Kasumi-1 (cell line): ENCODE measurements around the gene KRTAP10-7.
"Not testable (repeated sequence)": the region's sequence is repeated elsewhere in the genome, so short reads cannot be mapped to it uniquely, and the experiment has no call there.

Experiments
- DNase-seq, 2 experiments: peaks; one replicate each; lab custom pipeline; 2025; lab: John Stamatoyannopoulos, UW

KRTAP10-7 gene

DNA sequence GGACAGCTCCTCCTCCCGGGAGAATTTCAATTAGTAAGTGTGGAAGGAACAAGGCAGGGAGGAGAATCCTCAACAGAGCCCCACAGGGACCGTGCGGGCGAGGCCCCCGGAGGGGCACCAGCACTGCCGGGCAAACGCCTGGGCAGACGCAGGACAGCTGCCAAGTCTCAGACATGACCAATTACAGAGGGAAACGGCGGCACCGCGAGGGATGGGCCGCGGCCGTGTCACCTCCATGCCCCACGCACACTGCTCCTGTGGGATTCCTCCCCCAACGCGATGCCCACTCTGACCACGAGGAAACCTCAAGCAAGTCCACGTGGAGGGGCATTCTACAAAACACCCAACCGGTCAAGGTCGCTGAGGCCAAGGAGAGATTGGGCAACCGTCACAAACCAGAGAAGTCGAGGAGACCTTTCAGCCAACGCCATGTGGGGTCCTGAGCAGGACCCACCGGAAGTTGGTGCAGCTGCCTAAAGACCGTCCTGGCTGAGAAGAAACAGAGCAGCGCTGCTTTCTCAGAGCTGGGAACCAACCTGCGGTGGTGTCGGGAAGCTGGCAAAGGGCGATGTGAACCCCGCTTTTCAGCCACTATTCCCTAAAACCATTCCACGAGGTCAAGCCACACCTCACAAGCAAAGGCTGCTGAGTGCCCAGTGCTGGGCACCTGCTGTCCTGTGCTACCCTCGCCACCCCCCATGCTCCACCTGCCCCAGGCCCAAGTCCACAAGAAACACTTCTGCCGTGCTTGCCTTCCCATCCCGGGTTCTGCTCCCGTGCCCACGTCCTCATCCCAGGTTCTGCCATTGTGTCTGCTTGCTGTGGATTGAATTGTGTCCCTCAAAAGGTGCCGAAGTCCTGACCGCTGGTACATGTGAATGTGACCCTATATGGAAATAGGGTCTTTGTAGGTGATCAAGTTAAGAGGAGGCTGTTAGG is 28.3 kb upstream of the KRTAP10-7 start:
- no peak for DNase-seq

DNA sequence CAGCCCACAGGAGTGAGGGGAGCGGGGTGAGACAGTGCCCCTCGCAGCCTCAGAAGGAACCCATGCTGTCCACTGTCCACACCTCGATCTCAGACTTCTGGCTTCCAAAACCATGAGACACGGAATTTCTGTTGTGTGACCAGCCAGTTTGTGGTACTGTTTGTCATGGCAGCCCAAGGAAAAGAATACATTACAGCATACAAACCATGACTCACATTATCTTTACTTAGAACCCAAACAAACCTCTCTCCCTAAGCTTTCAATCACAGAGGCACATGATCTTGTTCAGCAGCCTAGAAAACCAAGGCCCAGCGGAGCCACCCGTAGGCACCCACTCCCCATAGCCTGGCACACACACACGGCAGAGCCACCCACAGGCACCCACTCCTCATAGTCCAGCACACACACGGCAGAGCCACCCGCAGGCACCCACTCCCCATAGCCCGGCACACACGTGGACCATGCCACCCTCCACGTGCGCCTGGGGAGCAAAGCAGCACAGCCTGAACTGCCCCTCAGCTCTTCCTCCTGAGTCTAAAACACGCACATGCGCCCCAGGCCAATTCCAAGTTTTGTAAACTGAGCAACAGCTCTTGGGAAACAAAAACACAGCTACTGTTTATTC is 27.3 kb upstream of the KRTAP10-7 start:
- DNase-seq, result no peak

DNA sequence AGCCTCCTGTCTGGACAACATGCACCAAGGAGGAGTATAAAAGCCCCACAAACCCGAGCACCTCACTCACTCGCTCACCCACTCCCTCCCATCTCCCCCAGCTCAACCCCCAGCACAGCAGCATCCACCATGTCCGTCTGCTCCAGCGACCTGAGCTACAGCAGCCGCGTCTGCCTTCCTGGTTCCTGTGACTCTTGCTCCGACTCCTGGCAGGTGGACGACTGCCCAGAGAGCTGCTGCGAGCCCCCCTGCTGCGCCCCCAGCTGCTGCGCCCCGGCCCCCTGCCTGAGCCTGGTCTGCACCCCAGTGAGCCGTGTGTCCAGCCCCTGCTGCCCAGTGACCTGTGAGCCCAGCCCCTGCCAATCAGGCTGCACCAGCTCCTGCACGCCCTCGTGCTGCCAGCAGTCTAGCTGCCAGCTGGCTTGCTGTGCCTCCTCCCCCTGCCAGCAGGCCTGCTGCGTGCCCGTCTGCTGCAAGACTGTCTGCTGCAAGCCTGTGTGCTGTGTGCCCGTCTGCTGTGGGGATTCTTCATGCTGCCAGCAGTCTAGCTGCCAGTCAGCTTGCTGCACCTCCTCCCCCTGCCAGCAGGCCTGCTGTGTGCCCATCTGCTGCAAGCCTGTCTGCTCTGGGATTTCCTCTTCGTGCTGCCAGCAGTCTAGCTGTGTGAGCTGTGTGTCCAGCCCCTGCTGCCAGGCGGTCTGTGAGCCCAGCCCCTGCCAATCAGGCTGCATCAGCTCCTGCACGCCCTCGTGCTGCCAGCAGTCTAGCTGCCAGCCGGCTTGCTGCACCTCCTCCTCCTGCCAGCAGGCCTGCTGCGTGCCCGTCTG is 26.6 kb upstream of the KRTAP10-7 start, which contains the start of gene KRTAP10-4:
Gene KRTAP10-4, plus strand, starts transcription at position 100 of the 827 bp plus-strand sequence. Its CDS starts 30 bp downstream, at position 130.
- DNase-seq, result not testable (repeated sequence)

DNA sequence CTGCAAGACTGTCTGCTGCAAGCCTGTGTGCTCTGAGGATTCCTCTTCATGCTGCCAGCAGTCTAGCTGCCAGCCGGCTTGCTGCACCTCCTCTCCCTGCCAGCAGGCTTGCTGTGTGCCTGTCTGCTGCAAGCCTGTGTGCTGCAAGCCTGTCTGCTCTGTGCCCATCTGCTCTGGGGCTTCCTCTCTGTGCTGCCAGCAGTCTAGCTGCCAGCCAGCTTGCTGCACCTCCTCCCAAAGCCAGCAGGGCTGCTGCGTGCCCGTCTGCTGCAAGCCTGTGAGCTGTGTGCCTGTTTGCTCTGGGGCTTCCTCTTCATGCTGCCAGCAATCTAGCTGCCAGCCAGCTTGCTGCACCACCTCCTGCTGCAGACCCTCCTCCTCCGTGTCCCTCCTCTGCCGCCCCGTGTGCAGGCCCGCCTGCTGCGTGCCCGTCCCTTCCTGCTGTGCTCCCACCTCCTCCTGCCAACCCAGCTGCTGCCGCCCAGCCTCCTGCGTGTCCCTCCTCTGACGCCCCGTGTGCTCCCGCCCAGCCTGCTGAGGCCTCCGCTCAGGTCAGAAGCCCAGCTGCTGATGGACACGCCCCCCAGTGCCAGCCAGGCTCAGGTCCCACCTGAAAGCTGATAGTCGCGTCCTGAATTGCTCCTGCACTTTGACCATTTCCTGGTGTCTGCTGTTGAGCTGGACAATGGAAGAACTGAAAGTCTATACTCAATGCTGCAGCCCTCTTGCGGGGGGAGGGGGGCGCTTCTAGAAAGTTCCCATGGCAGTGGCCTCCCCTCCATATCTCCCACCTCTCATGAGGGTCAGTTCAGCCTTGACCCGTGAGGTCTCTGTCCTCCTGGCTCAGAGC is 25.7 kb upstream of the KRTAP10-7 start:
- DNase-seq, result no peak

DNA sequence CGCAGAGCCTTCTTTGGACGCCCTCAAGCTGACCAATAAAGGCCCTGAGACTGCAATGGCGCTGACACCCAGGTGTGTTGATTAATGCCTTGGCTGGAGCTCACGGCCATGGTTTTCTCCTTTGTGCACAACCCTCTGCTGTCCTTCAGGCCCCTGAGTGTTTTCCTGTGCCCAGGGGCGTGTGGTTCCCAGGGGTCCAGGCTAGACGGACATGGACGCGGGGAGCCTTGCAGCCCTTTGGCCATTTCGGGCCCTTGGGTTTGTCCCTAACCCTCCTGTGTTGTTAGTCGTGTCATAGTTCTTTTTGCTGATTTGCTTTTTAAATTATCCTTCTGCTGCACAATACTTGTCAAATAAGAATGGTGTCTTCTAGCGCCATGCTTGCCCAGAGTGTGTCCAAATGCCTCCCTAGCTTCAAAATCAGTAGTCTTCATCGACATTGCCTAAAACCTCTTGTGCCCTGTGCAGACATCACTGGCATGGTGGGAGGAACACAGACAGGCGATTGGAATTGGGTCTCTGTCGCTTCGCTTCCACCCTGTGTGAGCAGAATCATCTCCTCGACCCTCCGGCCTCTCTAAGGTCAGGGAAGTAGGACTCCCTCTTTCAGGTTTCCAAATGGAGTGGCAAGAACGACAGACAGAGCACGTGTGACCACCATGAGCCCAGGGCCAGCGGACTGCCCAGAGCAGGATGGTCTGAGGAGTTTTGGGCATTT is 24.9 kb upstream of the KRTAP10-7 start:
- DNase-seq, result no peak

DNA sequence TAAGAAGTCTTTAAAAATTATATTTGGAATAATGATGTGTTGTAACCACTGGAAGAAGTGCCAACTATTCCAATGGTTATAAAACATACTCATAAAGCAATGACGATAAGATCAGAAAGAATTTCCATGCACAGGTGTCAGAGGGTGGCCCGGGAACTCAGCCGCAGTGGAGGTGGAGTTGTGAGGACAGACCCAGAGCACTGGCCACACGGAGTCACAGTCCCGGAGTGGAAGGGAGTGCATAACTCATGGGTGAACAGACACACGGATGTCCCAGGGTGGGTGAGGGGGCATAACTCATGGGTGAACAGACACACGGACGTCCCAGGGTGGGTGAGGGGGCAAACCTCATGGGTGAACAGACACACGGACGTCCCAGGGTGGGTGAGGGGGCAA is 24.4 kb upstream of the KRTAP10-7 start:
- DNase-seq, result no peak

DNA sequence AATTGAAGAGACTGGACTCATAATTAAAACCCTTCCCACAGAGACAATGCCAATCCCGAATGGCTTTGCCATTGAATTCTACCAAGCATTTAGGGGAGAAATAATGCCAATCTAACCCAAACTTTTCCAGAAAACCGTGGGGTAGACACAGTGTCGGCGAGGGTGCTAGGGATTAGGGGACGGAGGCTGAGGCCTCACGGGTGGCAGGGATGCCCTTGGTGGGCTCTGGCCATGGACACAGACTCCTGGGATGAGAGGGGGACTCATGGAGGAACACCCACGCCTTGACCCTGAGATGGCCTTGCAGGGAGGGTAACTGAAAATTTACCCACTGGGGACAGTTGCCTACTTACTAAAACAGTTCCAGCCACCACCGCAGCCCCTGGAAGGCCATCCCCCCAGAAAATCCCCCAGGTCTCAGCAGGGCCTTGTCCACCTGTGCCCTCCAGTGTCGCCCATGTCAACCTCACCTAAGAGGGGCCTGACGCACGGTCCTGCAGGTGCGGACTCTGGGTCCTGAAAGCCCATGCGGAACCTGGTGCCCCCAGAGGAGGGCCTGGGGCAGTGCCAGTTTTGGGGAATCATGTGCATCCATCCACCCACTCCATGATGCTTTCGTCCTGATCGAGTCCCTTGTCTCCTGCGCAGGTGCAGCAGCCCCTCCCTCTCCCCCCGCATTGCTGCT is 21.9 kb upstream of the KRTAP10-7 start:
- no peak for DNase-seq

DNA sequence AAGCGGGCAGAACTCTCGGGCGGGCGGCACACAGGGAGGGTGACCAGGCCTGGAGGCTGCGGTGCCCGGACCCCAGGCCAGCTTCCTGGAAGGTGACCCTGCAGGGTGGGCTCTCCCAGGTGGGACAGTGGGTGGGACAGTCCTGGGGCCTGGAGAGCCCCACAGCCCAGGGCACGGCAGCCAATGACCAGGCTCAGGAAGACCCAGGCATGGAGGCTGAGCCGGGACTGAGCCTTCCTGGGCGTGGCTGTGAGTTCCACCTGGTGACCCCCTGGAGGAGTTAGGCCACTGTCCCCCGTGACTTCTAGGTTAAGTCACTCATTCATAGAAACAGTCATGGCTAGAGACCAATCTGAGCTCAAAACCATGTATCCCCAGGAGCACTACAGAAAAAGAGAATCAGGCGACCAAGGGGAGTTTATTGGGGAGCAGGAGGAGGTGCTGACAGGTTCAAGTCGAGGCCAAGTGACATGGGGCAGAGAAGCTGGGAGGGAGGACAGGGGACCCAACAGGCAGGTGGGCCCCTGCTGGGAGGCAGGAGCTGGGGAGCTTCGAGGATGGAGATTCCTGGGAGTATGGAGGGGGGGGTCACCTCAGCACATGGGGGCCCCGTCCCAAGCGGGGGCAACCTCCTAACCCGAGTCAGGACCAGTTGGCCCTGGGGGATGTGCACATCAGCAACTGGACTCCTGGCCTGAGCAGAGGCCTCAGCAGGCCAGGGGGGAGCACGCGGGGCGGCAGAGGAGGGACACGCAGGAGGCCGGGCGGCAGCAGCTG is 21.2 kb upstream of the KRTAP10-7 start:
- no peak for DNase-seq

DNA sequence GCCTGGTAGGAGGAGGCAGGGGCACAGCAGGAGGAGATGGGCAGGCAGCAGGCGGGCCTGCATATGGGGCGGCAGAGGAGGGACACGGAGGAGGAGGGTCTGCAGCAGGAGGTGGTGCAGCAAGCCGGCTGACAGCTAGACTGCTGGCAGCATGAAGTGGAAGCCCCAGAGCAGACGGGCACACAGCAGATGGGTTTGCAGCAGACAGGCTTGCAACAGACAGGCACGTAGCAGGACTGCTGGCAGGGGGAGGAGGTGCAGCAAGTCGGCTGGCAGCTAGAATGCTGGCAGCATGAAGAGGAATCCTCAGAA is 20.6 kb upstream of the KRTAP10-7 start:
- DNase-seq, result no peak

DNA sequence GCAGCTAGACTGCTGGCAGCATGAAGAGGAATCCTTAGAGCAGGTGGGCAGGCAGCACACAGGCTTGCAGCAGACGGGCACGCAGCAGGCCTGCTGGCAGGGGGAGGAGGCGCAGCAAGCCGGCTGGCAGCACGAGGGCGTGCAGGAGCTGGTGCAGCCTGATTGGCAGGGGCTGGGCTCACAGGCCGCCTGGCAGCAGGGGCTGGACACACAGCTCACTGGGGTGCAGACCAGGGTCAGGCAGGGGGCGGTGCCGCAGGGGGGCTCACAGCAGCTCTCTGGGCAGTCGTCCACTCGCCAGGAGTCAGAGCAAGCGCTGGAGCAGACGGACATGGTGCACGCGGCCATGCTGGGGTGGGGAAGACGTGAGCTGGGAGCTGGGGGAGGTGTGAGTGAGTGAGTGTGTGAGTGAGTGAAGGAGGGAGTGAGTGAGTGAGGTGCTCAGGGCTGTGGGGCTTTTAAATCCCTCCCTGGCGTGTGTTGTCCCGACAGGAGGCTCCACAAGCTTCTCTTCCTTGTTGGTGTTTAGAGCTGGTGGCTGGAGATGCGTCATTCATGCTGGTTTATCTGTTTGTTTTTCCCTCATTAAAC is 20.1 kb upstream of the KRTAP10-7 start, which contains the start of gene KRTAP10-5:
Gene KRTAP10-5, minus strand, starts transcription at position 374 of the 591 bp plus-strand sequence. Its CDS starts 26 bp downstream, at position 348.
- not testable (repeated sequence) for DNase-seq

DNA sequence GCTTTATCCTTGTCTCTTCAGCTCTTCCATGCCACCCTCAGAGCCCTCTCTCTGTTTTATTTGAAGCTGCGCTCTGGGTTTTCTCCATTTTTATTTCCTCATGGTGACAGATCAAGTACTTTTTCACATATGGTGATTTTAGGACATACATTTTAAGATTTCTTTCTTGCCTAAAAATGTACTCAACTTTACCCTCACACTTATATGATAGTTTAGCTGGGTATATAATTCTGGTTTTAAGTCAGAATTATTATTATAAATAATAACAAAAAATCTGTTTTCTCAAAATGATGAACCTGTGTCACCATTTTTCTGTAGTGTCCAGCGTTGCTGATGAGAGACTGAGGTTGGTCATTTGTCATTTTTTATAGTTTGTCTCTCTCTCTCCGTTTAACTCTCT is 19.2 kb upstream of the KRTAP10-7 start:
- no peak for DNase-seq

DNA sequence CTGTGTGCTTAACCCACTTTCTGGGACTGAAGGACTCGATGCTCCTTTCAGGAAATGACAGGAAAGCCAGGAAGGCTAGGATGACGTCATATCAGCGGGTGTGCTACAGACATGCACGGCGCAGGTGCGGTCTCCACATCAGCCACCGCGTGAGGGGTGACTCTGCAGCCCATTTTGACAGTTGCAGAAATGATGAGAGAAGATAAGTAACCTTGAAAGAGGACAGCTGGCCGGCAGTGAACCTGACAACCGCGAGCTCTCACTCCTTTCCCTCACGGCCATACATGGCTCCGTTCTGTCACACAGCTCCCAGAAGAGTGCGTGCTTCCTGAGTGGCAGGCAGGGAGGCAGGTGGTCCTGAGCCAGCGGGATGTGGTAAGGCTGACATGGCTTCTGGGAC is 18.3 kb upstream of the KRTAP10-7 start:
- DNase-seq, result no peak

DNA sequence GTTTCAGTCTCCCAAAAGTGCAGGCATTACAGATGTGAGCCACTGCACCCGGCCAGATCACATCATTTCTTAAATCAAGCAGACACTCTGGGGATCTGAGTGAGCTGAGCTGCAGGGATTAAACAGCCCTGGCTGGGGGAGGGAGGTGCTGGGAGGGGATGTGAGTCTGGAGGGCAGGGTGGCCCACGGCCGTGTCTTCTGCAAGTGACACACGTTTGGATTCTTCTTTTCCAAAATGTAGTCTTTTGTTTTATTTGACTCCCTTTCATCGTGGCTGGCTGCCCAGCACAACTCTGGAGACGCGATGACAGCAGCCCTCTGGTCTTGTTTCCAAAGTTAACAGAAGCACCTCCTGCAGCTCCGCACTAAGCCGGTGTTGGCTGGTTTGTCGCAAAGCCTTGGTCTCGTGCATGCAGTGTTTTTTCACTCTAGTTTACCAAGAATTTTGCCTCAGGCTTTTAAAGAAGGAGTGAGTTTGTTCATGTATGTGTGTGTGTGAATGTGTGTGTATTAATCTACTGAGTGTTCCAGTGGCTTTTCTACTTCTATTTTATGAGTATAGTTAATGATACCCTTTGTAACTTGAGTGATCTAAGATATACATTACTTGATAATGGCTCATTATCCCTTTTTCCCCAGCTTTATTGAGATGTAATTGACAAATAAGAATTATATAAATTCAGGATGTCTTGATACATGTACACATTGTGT is 17.2 kb upstream of the KRTAP10-7 start:
- DNase-seq, result no peak

DNA sequence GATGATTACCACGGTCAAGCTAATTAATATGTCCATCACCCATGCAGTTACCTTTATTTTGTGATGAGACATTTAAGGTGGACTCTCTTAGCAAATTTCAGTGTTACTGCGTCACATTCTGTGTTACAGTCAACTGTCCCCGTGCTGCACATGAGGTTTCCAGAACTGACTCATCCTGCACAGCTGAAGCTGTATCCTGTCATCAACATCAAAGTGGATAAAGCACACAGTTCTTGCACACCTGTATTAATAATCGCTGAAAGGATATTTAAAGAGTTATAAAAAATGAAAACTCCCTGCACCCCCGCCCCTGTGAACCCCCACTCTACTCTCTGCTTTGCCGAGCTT is 16.6 kb upstream of the KRTAP10-7 start:
- DNase-seq, result no peak

DNA sequence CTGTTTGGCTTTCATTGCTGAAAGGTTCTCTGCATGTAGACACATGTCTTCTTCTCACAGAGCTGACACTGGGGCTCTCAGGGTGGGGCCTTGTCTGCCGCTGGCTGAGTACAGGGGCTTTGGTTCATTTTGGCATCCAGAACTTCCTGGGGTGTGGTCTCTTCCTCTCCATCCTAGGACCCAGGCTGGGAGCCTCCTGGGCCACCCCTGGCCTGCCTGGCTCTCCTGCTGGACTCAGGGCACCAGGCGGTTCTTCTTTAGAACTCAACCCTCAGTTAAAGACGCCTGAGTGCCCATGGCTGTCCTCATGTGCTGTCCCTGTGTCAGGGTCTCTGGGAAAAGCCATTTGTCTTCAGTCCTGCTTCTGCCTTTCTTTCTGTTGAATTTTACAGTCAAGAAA is 14.5 kb upstream of the KRTAP10-7 start:
- DNase-seq, result no peak

DNA sequence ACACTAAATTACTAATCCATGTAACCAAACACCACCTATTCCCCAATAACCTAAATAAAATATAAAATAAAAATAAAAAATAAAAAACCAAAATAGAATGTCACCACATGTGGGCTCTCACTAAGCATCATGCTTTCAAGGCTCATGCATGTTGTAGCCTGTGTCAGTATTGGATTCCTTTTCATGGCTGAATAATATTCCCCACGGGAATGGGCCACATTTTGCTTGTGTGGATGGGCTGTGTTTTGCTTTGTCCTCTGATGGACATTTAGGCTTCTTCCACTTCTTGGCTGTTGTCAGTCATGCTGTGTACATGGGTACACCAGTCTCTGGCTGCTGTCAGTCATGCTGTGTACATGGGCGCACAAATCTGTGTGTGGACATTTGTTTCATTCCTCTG is 11.3 kb upstream of the KRTAP10-7 start:
- no peak for DNase-seq

DNA sequence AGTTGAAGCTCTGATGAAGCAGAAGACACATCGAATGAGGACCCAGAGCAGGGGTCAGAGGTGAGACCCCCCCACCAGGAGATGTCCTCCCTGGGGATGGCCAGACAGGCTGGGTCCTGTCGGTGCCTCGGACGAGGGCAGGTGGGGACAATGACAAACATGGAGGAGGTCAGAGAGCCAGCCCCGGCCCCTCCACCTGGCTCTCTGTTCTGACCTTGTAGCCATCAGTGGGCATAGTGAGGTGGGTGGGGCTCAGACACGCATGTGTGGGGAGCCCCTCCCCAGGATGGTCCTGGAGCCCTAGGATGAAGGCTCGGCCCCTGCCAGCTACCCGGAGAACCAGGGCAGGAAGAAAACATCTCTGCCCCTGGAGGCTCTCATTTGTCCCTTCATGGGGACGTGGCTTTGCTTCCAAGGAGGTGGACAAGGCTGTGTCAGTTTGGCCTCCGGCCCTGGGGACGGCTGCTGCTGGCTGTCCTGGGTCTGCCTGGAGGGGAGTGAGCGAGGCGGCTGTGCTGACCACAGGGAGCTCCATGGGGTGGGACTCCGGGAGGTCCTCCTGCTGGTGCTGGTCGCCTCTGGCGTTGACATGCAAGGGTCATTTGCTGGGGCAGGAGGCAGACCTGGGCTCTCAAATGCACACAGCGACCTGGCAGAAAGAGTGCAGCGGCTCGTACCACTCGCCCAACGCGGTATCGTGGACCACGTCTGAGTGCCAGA is 10.7 kb upstream of the KRTAP10-7 start:
- DNase-seq, result no peak

DNA sequence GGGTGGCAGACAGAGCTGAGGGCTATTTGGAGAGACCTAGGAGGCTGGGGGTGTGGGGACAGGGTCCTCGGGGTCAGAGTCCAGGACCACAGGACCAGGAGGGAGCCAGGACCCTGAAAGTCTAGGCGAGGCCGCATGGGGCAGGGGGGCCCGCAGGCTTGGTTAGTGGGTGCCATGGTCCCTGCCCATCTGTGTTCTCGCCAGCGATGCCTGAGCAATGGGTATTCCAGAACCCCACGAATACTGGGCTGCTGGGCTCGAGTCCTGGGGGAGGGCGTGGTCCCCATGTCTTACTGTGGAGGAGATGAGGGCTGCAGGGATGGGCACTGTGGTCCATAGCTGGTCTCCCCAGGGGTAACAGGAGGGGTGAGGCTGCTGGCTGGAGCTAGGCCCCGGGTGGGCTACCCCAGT is 10.1 kb upstream of the KRTAP10-7 start:
- DNase-seq, result no peak
